Measurements from ENCODE around the gene VPREB3.

VPREB3 gene

DNA sequence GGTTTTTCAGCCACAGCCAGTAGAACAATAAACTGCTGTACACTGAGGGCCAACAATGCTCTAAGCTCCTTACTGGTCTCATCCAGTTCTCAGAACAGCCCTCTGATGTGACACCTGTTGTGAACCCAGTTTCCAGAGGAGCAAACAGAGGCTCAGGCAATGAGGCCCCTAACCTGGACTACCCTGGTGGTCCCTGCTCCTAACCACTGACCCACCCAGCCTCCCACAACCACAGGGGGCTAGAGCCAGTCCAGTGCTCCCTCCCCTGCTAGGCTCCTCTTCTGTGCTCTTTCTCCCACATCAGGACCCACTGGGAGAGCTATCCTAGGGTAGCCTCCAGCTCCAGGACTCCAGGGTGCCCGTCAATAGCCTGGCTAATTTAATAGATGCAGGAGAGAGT, 28.5 kb upstream of the VPREB3 start:
- DNase-seq, result no peak

- DNase-seq, result no peak
Observed at GRCh38 chr22:23782252-23782651, 28.0 kb upstream of the VPREB3 start.

GRCh38 chr22:23781511-23782183, 27.4 kb upstream of the VPREB3 start:
- DNase-seq, result peak; percentile 80

- no peak for DNase-seq
Observed at GRCh38 chr22:23781065-23781464, 26.8 kb upstream of the VPREB3 start.

GRCh38 chr22:23780146-23780748, 26.0 kb upstream of the VPREB3 start:
- DNase-seq, result no peak

GRCh38 chr22:23779731-23780130, 25.5 kb upstream of the VPREB3 start:
- no peak for DNase-seq

DNA sequence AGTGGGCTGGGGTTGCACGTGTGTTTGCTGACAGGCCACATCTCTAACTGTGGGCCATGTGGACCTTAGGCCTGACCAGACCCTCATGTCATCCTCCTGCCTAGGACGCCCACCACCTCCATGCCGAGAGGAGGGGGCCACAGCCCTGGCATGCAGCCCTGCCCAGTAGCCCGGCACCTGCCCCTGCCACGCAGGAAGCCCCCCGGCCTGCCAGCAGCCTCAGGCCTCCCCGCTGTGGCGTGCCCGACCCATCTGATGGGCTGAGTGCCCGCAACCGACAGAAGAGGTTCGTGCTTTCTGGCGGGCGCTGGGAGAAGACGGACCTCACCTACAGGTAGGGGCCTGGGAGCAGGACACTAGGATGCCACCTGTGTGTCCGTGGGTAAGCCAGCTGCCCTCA, 24.9 kb upstream of the VPREB3 start:
- DNase-seq, result no peak

GRCh38 chr22:23778577-23778900, 24.3 kb upstream of the VPREB3 start:
- DNase-seq, result no peak

DNA sequence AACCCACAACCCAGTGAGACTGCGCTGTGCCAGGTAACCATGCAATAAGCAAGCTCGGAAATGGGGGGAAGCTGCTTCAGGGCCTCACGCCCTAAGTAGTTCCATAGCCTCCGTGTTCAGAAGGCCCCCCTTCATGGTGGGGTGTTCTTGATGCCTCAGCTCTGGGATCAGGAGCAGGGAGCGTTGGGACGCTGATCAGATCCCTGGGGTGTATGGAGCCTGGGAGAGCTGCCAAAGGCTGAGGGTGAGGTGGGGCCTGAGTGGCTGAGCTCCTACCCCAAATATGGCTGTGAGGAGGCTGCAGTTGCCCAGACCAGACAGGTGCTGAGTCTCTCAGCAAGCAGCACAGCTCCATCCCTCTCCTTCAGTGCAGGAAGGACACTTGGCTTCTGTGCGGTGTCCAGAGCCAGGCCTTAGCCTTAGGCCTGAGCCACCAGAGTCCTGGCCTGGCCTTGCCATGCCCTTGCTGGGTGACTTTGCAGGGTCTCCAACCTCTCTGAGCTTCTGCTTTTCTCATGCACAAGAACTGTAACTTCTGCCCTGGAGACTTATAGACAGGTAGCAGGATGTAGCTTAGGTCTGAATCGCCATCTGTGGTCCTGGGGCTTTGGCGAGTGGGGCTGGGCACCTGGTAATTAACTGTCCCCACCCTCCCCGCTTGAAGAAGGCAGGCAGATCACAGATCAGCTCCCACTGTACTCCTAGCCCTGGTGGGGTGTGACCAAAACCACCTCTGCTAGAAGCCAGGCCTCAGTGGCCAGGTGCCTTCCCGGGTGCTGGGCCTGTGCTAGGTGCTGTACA, 23.8 kb upstream of the VPREB3 start:
- peak; percentile 37 for DNase-seq

DNA sequence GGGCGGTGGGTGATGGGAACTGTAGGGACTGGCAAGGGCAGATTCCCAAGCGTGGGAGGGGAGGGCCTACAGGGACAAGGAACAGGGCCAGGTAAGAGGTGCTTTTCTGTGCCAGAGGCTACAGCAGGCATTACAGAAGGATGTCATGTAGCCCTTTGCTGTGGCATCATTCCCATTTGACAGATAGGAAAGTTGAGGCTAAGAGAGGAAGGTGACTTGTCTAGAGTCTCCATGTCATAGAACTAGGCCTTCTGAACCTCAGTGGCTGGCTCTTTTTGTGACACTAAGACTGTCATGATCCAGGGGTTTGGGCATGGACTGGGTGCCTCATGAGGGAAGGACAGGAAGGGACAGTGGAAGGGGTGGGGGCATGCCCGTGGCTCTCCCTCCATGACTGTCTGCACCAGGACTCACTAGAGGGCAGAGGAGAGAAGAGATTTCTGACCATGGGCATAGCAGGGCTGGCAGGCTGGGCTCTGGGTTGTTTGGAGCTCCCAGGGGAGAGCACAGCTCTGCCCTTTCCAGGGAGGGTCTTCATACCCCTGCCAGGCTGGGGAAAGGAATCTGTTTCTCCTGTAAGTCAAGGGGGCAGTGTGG, 21.7 kb upstream of the VPREB3 start:
- no peak for DNase-seq

- DNase-seq, result peak; percentile 69
Observed at GRCh38 chr22:23774922-23775436, 20.8 kb upstream of the VPREB3 start.

GRCh38 chr22:23774114-23774921, 20.1 kb upstream of the VPREB3 start:
- no peak for DNase-seq

DNA sequence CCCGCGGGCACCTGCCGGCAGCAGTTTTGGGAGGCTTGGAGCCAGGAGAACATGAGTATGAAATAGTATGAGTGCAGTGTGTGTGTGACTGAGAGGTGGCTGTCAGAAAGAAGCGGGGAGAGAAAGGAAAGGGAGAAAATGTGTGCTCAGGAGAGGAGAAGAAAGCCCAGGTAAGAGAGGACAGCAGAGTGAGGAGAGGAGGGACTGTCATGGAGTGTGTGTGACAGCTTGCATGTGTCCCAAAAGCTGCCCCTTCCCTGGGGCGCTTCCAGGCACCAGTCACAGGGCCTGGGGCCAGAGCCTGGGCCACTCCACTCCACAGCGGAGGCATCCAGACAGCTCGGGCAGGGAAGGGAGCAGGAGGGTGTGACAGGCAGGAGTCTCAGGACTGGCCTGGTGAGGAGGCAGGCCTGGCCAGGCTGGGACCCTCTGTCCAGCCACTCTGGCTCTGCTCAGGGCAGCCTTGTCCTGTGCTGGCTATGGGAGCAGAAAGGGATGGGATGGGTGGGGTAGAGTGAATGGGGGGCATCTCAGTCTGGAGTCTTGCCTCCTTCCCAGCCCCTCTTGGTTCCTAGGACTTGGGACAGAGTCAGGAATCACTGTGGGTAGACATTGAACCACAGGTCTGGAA, 19.4 kb upstream of the VPREB3 start:
- DNase-seq, result no peak

- DNase-seq, result peak; percentile 61
Observed at GRCh38 chr22:23772649-23773473, 18.6 kb upstream of the VPREB3 start, which contains the start of gene MMP11. TSS of gene MMP11 (plus strand) at chr22:23772849. CDS start at chr22:23772871, 22 bp downstream.

GRCh38 chr22:23772315-23772648, 18.1 kb upstream of the VPREB3 start:
- DNase-seq, result no peak

DNA sequence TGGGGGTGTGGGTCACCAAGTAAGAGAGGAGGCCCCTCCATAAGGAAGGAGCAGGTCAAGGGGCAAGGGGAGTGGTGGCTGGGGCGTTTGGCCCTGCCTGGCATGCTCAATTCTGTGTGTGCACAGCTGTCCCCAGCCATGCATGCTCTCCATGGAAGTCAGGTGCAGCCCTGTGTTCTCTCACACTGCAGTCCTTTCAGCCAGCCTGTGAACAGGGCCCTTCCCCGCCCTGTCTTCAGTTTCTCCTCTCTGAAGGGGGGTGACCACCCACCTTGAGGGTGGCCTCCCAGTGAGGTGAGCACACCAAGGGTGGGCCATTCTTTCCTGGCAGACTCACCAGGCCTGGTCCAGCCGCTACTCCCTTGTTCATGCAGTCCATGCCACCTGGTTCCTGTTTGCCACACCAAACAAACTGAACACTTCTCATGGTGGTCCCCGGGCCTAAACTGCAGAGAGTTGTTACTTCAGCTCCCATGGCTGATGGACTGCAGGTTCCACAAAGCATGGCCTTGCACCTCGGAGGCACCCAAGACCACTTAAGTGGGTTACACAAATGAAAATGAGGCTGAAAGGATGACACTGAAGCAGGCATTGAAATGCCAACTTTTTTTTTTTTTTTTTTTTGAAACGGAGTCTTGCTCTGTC, 15.2 kb upstream of the VPREB3 start:
- DNase-seq, result no peak

DNA sequence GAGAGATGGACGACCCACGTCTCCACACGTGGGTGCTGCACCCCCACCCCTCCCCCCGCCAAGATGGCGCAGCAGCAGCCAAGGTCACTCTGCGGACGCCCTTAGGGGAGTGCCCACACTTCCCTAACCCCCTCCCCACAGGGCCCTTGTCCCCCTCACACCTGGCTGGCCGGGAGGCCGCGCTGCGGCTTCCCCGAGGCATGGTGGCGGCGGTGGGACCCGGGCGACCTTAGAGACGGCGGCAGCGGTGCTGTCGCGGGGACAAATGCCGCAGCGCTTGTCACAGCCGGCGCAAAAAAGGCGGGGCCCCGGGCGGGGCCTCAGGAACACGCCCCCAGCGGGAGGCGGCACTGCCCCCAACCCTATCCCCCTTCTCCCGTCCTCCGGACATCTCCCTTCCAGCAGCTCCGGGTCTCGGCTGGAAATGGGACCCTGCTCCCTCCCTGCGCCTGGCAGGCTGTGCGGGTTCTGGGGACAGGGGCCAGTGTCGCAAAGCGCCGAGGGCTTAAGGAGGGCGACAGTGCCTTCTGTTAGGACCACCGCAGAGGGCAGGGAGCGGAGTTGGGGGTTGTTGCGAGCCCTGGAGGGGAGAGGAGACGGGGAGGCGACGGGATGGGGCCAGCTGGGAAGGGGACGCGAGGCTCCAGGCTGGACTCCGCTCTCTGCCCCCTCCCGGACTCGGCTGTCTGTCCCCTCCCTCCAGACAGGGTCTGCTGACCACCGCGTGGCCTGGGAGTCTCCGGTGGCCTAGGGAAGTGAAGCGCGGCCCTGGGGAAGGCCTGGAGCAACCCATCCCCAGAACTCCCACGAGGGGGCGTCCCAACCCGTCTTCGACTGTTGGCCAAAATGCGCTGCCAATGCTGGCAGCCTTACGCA, 13.7 kb upstream of the VPREB3 start, which contains the start of gene CHCHD10:
Gene CHCHD10 (minus strand): TSS at position 300 of the 876 bp plus-strand sequence. CDS start 98 bp downstream, at position 202.
- DNase-seq, result peak; percentile 75

DNA sequence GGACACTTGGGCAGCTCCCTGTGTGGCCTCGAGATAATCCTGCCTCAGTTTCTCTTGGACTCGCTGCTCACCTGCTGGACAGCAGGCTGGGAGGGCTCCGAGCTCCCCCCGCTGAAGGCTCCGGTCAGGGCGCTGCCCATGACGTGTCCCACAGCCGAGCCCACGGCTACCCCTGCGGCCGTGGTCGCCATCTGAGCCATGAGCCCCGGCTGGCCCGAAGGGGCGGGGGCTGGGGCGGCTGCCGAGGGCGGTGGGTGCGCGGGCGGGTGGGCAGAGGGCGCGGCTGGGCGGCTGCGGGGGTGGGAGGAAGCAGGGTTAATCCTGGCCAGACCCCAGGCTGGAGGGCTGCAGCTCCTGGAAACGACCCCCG, 13.1 kb upstream of the VPREB3 start:
- no peak for DNase-seq
